Activated naive CD8-positive, alpha-beta T cell treated with anti-CD3 and anti-CD28 coated beads, Interleukin-2, amount 10 ng/mL, durations not matched to agents 7 days and 5 days (primary cell): ENCODE results near the gene MAP4. TPM values are rescaled to one million over a fixed set of nuclear protein-coding genes. Genes with fewer than 3 reads are reported as not detected.
"Not testable (repeated sequence)": the region's sequence is repeated elsewhere in the genome, so short reads cannot be mapped to it uniquely, and the experiment has no call there.

Experiments
- ATAC-seq: fragments of 150-1000 bp; cut with Tn5 transposase; one replicate; pipeline ENCODE4 v1.10.0; 2021; ENCODE audit warnings: low read depth, moderate library complexity
- POLR2A ChIA-PET: fragments of 350-600 bp; sonication (Branson Sonifier 250); formaldehyde crosslinking; loops from one replicate; lab custom pipeline; 2021; ENCODE audit warnings: antibody characterized with exemption; lab: Charles Lee
- DNase-seq: peaks from one replicate; pipeline ENCODE4 v3.0.0; 2021
- H3K27ac Mint-ChIP-seq: one replicate; pipeline ENCODE4 v1.8.0; 2022; ENCODE audit warnings: mild to moderate bottlenecking, mixed read lengths
- H3K27me3 Mint-ChIP-seq: one replicate; pipeline ENCODE4 v1.8.0; 2022; ENCODE audit warnings: mild to moderate bottlenecking, moderate library complexity, mixed read lengths
- H3K36me3 Mint-ChIP-seq: one replicate; pipeline ENCODE4 v1.8.0; 2021; ENCODE audit warnings: mild to moderate bottlenecking, mixed read lengths
- H3K4me1 Mint-ChIP-seq: one replicate; pipeline ENCODE4 v1.8.0; 2021; ENCODE audit warnings: mixed read lengths
- H3K4me3 Mint-ChIP-seq: one replicate; pipeline ENCODE4 v1.8.0; 2022; ENCODE audit warnings: mild to moderate bottlenecking, moderate library complexity, mixed read lengths
- H3K9me3 Mint-ChIP-seq: one replicate; pipeline ENCODE4 v1.8.0; 2021; ENCODE audit warnings: mixed read lengths
- total RNA-seq, 2 experiments: library from RNA; stranded (reverse); gene quantifications; one replicate each; pipeline ENCODE4 v1.2.3, GENCODE V29; 2021

MAP4 gene
- total RNA-seq, 2 experiments from 2014 or later = 118 to 119 TPM

DNA sequence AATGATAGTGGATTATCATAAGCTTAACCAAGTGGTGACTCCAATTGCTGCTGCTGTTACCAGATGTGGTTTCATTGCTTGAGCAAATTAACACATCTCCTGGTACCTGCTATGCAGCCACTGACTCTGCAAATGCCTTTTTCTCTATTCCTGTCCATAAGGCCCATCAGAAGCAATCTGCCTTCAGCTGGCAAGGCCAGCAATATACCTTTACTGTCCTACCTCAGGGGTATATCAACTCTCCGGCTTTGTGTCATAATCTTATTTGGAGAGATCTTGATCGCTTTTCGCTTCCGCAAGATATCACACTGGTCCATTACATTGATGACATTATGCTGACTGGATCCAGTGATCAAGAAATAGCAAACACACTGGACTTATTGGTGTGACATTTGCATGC is 9.4 kb downstream of the MAP4 start:
- POLR2A ChIA-PET, H3K36me3 Mint-ChIP-seq, H3K4me3 Mint-ChIP-seq, H3K27me3 Mint-ChIP-seq, H3K9me3 Mint-ChIP-seq, DNase-seq, H3K4me1 Mint-ChIP-seq, H3K27ac Mint-ChIP-seq, ATAC-seq: not testable (repeated sequence)

DNA sequence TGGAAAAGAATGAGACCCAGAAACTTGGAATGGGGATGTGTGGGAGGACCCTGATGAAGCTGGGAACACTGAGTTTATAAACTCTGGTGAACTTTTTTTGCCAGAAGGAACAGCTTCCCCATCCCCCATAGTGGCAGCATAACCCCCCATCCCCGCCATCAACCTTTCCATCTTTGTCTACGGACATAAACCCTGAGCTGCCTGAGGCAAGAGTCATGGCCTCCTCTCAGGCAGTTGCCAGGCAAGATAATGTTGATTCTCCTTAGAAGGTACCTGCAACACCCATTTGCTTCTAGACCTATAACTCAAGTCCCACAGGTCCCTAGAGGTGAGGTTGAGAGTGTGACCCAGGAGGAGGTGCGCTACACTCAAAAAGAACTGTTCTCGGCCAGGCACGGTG is 11.5 kb downstream of the MAP4 start:
- Mint-ChIP-seq H3K27ac (no peak overlapping the region), H3K36me3 (peaks cover 3% of the 10 kb centered on the region), H3K4me3 (no peak overlapping the region), H3K27me3 (no peaks in the 10 kb centered on the region), H3K9me3 (no peaks in the 10 kb centered on the region), H3K4me1 (peaks cover 4% of the 10 kb centered on the region)
- DNase-seq (no peak), ATAC-seq (no peak)
- POLR2A ChIA-PET = interaction anchor here (0.7 kb wide), 1 partner anchor 8 kb away, joined by 3 read pairs; no protein-coding TSS in a partner anchor

DNA sequence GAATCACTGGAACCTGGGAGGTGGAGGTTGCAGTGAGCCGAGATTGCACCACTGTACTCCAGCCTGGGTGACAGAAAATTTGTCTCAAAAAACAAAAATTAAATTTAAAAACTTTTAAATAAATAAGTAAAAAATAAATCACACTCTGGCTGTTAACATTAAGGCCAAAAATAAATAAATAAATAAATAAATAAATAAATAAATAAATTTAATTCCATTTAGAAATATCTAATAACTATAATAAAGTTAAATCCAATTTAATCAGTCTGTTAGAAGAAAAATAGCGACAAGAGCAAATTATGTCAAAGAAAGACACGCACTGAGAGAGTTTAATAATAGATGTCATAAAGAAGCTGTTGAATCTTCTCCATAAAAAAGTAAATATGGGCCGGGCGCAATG is 13.4 kb downstream of the MAP4 start:
- H3K9me3 Mint-ChIP-seq = no peaks in the 10 kb centered on the region
- H3K27ac Mint-ChIP-seq = no peak overlapping the region
- ATAC-seq (no peak), DNase-seq (no peak)
- POLR2A ChIA-PET = no interaction called here
- H3K4me3 Mint-ChIP-seq = no peak overlapping the region
- no peaks in the 10 kb centered on the region for H3K27me3 Mint-ChIP-seq
- H3K4me1 Mint-ChIP-seq = peaks cover 4% of the 10 kb centered on the region
- H3K36me3 Mint-ChIP-seq = no peaks in the 10 kb centered on the region

DNA sequence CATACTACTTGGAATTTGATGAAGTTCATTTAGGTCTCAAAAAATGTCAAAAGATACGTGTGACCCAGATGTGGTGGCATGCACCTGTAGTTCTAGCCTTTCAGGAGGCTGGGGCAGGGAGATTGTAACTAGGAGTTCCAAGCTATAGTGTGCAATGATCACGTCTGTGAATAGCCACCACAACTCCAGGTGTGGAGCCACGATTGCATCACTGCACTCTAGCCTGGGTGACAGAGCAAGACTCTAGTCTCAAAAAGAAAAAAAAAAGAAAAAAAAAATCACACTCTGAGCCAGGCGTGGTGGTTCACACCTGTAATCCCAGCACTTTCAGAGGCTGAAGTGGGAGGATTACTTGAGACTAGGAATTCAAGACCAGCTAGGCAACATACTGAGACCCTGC is 14.2 kb downstream of the MAP4 start:
- POLR2A ChIA-PET = no interaction called here
- H3K27ac Mint-ChIP-seq = no peak overlapping the region
- no peaks in the 10 kb centered on the region for H3K9me3 Mint-ChIP-seq
- DNase-seq = no peak
- peaks cover under 1% of the 10 kb centered on the region for H3K36me3 Mint-ChIP-seq
- no peak for ATAC-seq
- peaks cover 4% of the 10 kb centered on the region for H3K4me1 Mint-ChIP-seq
- H3K4me3 Mint-ChIP-seq = no peak overlapping the region
- no peaks in the 10 kb centered on the region for H3K27me3 Mint-ChIP-seq

DNA sequence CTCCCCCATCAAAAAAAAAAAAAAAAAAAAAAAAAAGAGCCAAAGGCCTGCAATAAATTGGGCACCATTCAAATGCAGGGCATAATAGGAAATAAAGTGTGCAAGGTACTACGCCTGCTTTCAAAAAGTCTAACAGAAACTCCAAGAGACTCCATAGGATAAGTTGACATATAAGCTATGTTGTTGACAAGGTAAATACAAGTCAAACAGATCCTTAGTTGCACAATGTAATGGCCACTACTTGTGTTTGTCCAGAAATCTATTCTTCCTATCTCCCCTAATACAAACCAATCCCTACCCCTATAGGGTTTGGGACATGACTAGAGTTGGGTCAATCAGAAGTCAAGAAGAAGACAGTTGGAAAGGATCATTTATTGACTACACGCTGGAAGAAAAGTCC is 16.0 kb downstream of the MAP4 start:
- no peak overlapping the region for H3K27ac Mint-ChIP-seq
- peaks cover 7% of the 10 kb centered on the region for H3K4me1 Mint-ChIP-seq
- DNase-seq = no peak
- no peak overlapping the region for H3K4me3 Mint-ChIP-seq
- H3K9me3 Mint-ChIP-seq = no peaks in the 10 kb centered on the region
- H3K27me3 Mint-ChIP-seq = no peaks in the 10 kb centered on the region
- POLR2A ChIA-PET = interaction anchor here (0.6 to 1.0 kb wide), 2 partner anchors 59 to 89 kb away, joined by 3 to 4 read pairs; no protein-coding TSS in a partner anchor
- peaks cover 14% of the 10 kb centered on the region for H3K36me3 Mint-ChIP-seq
- ATAC-seq = no peak

DNA sequence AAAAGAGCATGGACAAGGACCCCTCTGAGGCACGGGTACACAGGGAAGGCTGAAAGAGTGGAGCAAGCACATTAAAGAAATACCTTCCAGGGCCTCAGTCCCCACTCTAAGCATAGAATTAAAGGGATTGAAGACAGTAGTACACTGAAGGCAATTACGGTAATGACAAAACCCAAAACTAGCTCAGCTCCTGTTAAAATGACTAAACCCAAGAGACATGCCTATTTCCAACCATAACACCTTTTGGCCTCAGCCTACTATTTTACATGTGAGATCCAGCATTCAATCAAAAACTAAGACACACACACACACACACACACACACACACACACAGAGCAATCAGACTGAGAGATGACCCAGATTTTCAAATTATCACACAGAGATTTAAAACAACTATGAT is 19.8 kb downstream of the MAP4 start:
- Mint-ChIP-seq H3K27ac (no peak overlapping the region), H3K4me3 (no peak overlapping the region), H3K36me3 (peaks cover 17% of the 10 kb centered on the region), H3K27me3 (no peaks in the 10 kb centered on the region), H3K4me1 (peaks cover 5% of the 10 kb centered on the region), H3K9me3 (no peaks in the 10 kb centered on the region)
- DNase-seq (no peak), ATAC-seq (no peak)
- POLR2A ChIA-PET = interaction anchor here (0.5 kb wide), 1 partner anchor 1094 kb away, joined by 3 read pairs; no protein-coding TSS in a partner anchor

DNA sequence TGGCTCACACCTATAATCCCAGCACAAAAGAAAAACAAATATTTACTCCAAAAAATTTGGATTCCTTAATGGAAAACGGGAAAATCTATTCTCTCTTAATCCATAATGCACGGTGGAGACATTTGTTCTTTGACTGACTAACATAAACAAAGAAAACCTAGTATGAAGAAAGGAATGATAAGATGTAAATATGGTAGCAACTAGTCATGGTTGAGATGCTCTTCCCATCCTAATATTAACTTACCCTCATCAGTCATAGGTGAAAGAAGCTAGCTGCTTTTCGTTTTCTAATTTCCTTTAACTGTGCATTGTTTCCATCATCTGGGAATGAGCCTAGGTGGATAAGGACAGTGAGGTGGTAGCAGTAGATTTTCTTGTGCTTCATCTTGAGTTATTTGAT is 22.0 kb downstream of the MAP4 start:
- H3K9me3 Mint-ChIP-seq = no peaks in the 10 kb centered on the region
- ATAC-seq (no peak), DNase-seq (no peak)
- no peak overlapping the region for H3K27ac Mint-ChIP-seq
- no peak overlapping the region for H3K4me3 Mint-ChIP-seq
- POLR2A ChIA-PET = no interaction called here
- peaks cover 17% of the 10 kb centered on the region for H3K36me3 Mint-ChIP-seq
- no peaks in the 10 kb centered on the region for H3K27me3 Mint-ChIP-seq
- peaks cover 11% of the 10 kb centered on the region for H3K4me1 Mint-ChIP-seq

DNA sequence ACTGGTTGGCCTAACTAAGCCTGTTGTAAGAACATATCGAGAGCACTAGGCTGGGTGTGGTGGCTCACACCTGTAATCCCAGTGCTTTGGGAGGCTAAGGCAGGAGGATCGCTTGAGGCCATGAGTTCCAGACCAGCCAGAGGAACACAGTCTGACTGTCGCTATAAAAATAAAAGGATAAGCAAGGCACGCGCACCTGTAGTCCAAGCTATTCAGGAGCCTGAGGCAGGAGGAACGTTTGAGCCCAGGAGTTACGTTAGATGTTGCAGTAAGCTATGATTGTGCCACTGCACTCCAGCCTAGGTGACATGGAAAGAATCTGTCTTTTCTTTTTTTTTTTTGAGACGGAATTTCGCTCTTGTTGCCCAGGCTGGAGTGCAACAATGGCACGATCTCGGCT is 24.9 kb downstream of the MAP4 start:
- Mint-ChIP-seq H3K9me3 (no peaks in the 10 kb centered on the region), H3K4me1 (peaks cover 6% of the 10 kb centered on the region), H3K27ac (no peak overlapping the region), H3K36me3 (peaks cover 11% of the 10 kb centered on the region), H3K4me3 (no peak overlapping the region), H3K27me3 (no peaks in the 10 kb centered on the region)
- ATAC-seq (no peak), DNase-seq (no peak)
- POLR2A ChIA-PET = no interaction called here

DNA sequence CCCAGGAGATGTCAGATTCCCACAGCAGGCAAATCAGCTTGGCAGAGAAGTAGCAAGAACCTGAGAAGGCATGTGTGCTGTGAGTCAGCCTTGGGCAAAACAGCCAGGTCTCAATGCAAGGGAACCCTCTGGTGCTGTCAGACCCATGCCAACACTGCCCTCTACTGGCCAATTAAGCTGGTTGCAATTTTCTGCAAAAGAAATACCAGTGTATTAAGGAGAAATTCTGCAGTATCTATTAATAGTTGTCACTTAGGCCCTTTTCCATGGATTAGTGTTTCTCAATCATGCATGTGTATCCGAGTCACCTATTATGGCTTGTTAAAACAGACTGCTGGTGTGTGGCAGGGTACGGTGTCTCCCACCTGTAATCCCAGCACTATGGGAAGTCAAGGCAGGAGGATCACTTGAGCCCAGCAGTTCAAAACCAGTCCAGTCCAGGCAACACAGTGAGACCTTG is 26.2 kb downstream of the MAP4 start:
- POLR2A ChIA-PET = interaction anchor here (0.6 to 1.2 kb wide), 2 partner anchors 99 to 162 kb away, joined by 3 to 5 read pairs; no protein-coding TSS in a partner anchor
- ATAC-seq (peak; percentile 94), DNase-seq (peak; percentile 39)
- Mint-ChIP-seq H3K4me1 (peaks cover 6% of the 10 kb centered on the region), H3K27ac (no peak overlapping the region), H3K9me3 (no peaks in the 10 kb centered on the region), H3K4me3 (no peak overlapping the region), H3K27me3 (no peaks in the 10 kb centered on the region), H3K36me3 (peaks cover 3% of the 10 kb centered on the region)

DNA sequence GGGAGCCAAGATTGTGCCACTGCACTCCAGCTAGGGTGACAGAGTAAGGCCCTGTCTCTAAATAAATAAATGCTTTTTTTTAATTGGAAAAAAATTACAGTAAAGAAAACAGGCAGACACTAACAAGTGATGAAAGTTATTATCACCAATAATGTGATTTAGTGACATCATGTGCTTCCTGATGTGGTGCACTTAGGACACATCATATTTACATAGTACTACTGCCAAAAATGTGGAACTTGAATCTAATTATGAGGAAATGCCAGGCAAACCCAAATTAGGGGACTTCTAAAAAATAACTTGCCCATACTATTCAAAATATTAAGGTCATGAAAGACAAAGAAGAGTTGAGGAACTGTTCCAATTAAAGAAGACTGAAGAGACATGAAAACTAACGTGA is 30.8 kb downstream of the MAP4 start:
- no peak overlapping the region for H3K27ac Mint-ChIP-seq
- peaks cover 8% of the 10 kb centered on the region for H3K4me1 Mint-ChIP-seq
- no peak overlapping the region for H3K4me3 Mint-ChIP-seq
- ATAC-seq (no peak), DNase-seq (no peak)
- no peaks in the 10 kb centered on the region for H3K27me3 Mint-ChIP-seq
- no peaks in the 10 kb centered on the region for H3K36me3 Mint-ChIP-seq
- POLR2A ChIA-PET = no interaction called here
- H3K9me3 Mint-ChIP-seq = no peaks in the 10 kb centered on the region

DNA sequence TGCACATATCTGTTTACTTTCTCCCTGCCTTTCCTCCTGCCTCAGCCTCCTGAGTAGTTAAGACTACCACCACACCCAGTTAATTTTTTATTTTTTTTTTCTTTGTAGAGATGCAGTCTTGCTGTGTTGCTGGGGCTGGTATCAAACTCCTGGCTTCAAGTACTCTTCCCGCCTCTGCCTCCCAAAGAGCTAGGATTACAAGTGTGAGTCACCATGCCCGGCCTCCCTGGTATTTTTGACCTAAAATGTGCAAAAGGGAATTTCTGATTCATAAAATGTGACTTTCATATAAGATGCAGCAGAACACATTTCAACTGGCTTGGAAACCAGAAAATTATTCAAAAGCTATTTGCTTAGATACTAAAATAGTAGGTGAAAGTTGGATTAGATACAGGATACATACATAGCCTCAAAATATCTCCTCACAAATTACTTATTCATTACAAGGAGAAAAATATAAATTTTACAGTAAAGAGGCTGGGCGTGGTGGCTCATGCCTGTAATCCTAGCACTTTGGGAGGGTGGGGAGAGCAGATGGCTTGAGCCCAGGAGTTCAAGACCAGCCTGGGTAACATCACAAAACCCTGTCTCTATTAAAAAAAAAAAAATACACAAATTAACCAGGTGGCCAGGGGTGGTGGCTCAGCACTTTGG is 32.0 kb downstream of the MAP4 start:
- ATAC-seq = no peak

DNA sequence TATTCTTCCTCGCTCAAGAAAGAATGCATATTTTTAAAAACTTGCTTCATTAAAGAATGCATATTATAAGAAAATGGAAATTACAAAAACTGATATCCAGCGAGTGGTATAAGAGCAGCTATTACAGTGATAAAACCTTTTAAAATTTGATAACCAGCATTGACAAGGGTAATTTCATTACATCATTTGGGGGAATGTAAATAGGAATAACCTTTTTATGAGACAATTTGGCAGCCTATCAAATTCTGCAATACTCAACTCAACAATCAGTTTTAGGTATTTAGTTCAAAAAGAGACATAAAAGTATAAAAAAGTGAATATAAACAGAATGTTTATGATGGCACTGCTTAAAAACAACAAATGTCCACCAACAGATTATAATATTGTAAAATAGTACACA is 35.4 kb downstream of the MAP4 start:
- H3K36me3 Mint-ChIP-seq = peaks cover 2% of the 10 kb centered on the region
- no peak for DNase-seq
- POLR2A ChIA-PET = no interaction called here
- H3K4me3 Mint-ChIP-seq = no peak overlapping the region
- H3K27ac Mint-ChIP-seq = no peak overlapping the region
- H3K27me3 Mint-ChIP-seq = no peaks in the 10 kb centered on the region
- no peaks in the 10 kb centered on the region for H3K9me3 Mint-ChIP-seq
- peaks cover 4% of the 10 kb centered on the region for H3K4me1 Mint-ChIP-seq
- ATAC-seq = no peak

More for the DNA sequence above, 32.0 kb downstream of the MAP4 start:
- H3K4me3 Mint-ChIP-seq = no peak overlapping the region
- H3K27ac Mint-ChIP-seq = no peak overlapping the region
- POLR2A ChIA-PET = no interaction called here
- peaks cover 1% of the 10 kb centered on the region for H3K4me1 Mint-ChIP-seq
- no peaks in the 10 kb centered on the region for H3K36me3 Mint-ChIP-seq
- DNase-seq = no peak
- H3K9me3 Mint-ChIP-seq = no peaks in the 10 kb centered on the region
- no peaks in the 10 kb centered on the region for H3K27me3 Mint-ChIP-seq

DNA sequence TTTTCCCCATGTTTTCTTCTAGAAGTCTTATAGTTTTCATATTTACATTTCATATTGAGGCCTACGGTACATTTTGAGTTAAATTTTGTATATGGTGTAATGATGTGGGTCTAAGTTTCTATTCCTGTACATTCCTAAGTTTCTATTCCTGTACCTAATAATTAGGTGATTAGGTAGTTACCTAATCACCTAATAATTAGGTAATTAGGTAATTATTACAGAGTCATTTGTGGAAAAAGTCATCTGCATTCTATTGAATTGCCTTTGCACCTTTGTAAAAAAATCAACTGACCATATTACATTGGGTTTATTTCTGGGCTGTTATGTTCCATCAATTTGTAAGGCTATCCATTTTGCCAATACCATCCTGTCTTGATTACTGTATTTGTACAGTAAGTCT is 37.1 kb downstream of the MAP4 start:
- DNase-seq = no peak
- Mint-ChIP-seq H3K4me3 (no peak overlapping the region), H3K36me3 (peaks cover 6% of the 10 kb centered on the region), H3K27ac (no peak overlapping the region), H3K27me3 (no peaks in the 10 kb centered on the region), H3K9me3 (no peaks in the 10 kb centered on the region), H3K4me1 (peaks cover 7% of the 10 kb centered on the region)
- POLR2A ChIA-PET = no interaction called here
- ATAC-seq = no peak

DNA sequence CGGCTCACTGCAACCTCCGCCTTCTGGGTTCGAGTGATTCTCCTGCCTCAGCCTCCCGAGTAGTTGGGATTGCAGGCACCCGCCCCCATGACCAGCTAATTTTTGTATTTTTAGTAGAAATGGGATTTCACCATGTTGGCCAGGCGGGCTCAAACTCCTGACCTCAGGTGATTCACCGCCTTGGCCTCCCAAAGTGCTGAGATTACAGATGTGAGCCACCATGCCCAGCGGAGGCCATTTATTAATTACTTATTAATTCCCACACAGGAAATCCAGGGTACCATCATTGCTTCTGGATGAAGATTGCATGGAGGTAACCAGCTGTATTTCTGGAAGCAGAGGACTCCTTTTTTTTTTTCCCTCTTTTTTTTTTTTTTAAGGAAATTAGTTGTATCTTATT is 37.8 kb downstream of the MAP4 start:
- DNase-seq (no peak), ATAC-seq (no peak)
- POLR2A ChIA-PET = no interaction called here
- Mint-ChIP-seq H3K9me3 (no peaks in the 10 kb centered on the region), H3K27me3 (no peaks in the 10 kb centered on the region), H3K27ac (no peak overlapping the region), H3K4me3 (no peak overlapping the region), H3K36me3 (peaks cover 6% of the 10 kb centered on the region), H3K4me1 (peaks cover 7% of the 10 kb centered on the region)
